ENCODE data around the gene XRCC5. TPM values are rescaled to one million over a fixed set of nuclear protein-coding genes. Genes with fewer than 3 reads are reported as not detected.

XRCC5 gene
- total and polyA plus RNA-seq, 8 donors: 29.0 to 117 (median 88.1) TPM

DNA sequence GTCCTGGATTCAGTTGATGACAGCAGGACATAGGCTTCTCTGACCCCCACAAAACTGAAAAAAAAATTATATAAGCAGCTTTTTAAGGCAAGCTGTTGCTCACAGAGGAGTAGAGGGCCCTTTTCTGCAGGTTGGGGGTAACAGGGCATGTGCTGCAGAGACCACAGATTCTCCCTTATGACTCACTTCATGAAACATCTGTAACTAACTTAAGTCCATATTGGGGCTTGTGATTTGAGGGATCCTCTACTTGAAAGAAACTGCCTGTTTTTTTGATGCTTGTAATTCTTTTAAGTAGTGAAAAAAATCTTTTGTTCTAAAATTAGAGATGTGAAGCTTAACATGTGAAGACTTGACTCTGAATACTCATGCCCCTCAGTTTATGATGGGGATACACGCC, 33.4 kb downstream of the XRCC5 start:
- FAIRE-seq: no peak
- H3K9me3 ChIP-seq: no peaks in the 10 kb centered on the region
- peaks cover 7 to 64% (median 35%) of the 10 kb centered on the region in 3 donors for H3K36me3 ChIP-seq
- no peak for DNase-seq
- TF ChIP-seq, protein P1, sequence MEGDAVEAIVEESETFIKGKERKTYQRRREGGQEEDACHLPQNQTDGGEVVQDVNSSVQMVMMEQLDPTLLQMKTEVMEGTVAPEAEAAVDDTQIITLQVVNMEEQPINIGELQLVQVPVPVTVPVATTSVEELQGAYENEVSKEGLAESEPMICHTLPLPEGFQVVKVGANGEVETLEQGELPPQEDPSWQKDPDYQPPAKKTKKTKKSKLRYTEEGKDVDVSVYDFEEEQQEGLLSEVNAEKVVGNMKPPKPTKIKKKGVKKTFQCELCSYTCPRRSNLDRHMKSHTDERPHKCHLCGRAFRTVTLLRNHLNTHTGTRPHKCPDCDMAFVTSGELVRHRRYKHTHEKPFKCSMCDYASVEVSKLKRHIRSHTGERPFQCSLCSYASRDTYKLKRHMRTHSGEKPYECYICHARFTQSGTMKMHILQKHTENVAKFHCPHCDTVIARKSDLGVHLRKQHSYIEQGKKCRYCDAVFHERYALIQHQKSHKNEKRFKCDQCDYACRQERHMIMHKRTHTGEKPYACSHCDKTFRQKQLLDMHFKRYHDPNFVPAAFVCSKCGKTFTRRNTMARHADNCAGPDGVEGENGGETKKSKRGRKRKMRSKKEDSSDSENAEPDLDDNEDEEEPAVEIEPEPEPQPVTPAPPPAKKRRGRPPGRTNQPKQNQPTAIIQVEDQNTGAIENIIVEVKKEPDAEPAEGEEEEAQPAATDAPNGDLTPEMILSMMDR (IDR thresholded peaks at IDR 0.05): no peak
- intact Hi-C loops (cut with DNase I): no loop called here
- H3K4me3 ChIP-seq: no peak overlapping the region
- H3K27me3 ChIP-seq: no peaks in the 10 kb centered on the region
- WGBS, 2 donors: 97% methylated on average over 1 of the region's 1 CpG
- H3K4me1 ChIP-seq: no peaks in the 10 kb centered on the region
- H3K27ac ChIP-seq: no peak overlapping the region
- ATAC-seq: no peak

DNA sequence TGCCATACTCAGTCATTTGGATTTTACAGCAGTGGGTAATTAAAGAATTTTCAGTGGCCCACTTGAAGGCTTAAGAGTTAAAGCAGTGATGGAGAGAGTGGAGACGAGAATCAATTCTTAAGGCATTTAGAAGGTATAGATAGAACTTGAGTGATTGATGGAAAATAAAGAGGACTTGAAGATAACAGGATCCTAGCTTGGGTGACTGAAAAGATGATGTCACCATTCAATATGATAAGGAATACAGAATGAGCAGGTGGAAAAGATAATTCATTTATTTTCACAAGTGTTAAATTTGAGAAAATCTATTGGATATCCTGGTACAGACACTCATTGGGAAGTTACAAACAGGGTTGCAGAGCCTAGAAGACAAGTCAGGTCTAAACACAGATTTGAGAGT, 35.2 kb downstream of the XRCC5 start:
- no peaks in the 10 kb centered on the region for H3K4me1 ChIP-seq
- WGBS, 2 donors: 51 to 59% methylated on average over 1 of the region's 1 CpG
- DNase-seq (no peak), ATAC-seq (no peak), FAIRE-seq (no peak)
- intact Hi-C loops (cut with DNase I): no loop called here
- no peaks in the 10 kb centered on the region for H3K9me3 ChIP-seq
- no peak overlapping the region for H3K4me3 ChIP-seq
- peaks cover 6 to 47% (median 23%) of the 10 kb centered on the region in 3 donors for H3K36me3 ChIP-seq
- no peaks in the 10 kb centered on the region for H3K27me3 ChIP-seq
- TF ChIP-seq, protein P1 (IDR thresholded peaks at IDR 0.05): no peak
- no peak overlapping the region for H3K27ac ChIP-seq

DNA sequence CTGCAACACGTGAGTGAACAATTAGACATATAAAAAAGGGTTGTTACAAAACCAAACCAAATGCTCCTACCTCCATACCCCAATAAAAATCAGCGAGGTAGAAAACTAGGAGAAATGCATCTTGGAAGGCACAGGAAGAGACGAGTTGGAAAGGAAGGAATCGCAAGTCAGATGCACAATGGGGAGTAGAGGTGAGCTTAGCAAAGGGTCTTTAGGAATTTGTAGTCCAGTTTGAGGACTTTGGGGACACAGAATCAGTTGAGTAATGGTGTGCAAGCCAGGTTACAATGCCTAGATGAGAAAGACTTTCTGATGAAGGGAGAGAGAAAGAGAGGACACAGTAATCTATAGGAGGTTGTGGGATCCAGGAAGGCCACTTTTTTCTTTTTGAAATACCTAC, 35.7 kb downstream of the XRCC5 start:
- intact Hi-C loops (cut with DNase I): no loop called here
- TF ChIP-seq, protein P1 (IDR thresholded peaks at IDR 0.05): no peak
- no peak for FAIRE-seq
- no peak for DNase-seq
- no peak overlapping the region for H3K27ac ChIP-seq
- H3K4me1 ChIP-seq: no peaks in the 10 kb centered on the region
- H3K9me3 ChIP-seq: no peaks in the 10 kb centered on the region
- H3K36me3 ChIP-seq: peaks cover 6 to 47% (median 21%) of the 10 kb centered on the region in 3 donors
- H3K27me3 ChIP-seq: no peaks in the 10 kb centered on the region
- no peak for ATAC-seq
- no peak overlapping the region for H3K4me3 ChIP-seq
- 94% methylated on average over 4 of the region's 4 CpGs for WGBS, 2 donors

DNA sequence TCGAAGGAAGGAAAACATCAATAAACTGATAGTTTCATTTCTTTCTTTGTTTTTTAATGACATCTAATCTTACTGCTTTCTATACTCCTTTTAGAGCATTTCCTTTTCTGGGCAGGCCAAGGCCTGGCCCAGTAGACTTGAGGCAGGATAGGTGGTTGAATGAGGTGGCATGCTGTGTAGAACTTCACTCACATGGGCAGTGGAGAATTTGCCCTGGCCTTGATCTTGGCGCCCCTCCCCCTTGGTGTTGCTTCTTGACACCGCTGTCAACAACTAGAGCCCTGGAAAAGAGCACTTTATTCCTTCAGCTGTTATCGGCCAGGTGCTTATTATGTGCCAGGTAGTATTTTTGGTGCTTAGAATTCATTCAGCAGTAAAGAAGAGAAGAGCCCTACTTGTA, 37.4 kb downstream of the XRCC5 start:
- DNase-seq (no peak), ATAC-seq (no peak), FAIRE-seq (no peak)
- intact Hi-C loops (cut with DNase I): no loop called here
- Histone ChIP-seq H3K4me1 (no peaks in the 10 kb centered on the region), H3K36me3 (peaks cover 6 to 41% (median 15%) of the 10 kb centered on the region in 3 donors), H3K27me3 (no peaks in the 10 kb centered on the region), H3K27ac (no peak overlapping the region), H3K4me3 (no peak overlapping the region), H3K9me3 (no peaks in the 10 kb centered on the region)
- WGBS, 2 donors: 69 to 71% methylated on average over 4 of the region's 4 CpGs
- TF ChIP-seq, protein P1 (IDR thresholded peaks at IDR 0.05): no peak

DNA sequence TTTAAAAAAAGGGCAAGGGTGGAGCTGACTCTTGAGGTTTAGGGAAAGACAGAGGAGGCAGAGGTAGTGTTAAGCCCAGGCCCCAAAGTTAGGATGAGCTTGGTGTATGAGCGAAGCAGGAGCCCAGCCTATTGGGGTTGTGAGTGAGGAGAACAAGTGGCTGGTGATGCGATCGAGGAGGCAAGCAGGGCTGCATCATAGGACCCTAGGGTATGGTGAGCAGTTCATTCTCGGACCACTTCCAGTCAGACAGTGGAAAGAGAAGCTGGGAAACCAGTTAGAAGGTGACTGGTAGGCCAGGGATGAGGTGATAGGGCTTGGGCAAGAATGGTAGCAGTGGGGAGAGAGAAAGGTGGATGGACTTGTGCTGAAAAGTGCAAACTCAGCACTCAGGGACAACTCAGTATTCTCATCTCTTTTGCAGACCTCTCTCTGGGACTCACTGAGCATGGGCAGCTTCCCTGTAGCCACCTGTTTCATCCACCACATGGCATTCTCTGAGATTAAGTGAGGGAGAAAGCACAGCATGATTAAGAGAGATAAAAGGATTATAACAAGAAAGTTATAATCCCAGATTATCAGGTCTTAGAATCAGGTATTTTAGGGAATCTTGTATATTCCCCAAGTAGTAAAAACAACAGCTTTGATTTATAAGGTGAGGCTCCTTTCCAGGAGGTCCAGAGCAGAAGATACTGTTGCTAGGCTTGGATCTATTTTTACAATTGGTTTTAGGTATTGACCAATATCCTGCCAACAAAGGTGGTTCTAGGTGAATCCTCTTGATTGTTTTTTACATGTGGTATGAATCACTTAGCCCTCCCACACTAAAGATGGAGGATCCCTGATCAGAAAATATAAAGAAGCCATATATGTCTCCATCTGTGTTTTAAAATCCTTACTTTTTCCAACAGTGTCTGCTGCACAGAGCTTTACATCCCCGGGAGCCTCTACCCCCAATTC, 38.3 kb downstream of the XRCC5 start:
- no peak for ATAC-seq
- no peak overlapping the region for H3K4me3 ChIP-seq
- no peak for DNase-seq
- WGBS, 2 donors: 93% methylated on average over 5 of the region's 5 CpGs
- intact Hi-C loops (cut with DNase I): no loop called here
- H3K27me3 ChIP-seq: no peaks in the 10 kb centered on the region
- no peak overlapping the region for H3K27ac ChIP-seq
- FAIRE-seq: no peak
- no peaks in the 10 kb centered on the region for H3K9me3 ChIP-seq
- TF ChIP-seq, protein P1 (IDR thresholded peaks at IDR 0.05): no peak
- no peaks in the 10 kb centered on the region for H3K4me1 ChIP-seq
- H3K36me3 ChIP-seq: peaks cover 6 to 40% (median 8%) of the 10 kb centered on the region in 3 donors

Data from pancreas (tissue), 10 donors.